NB4 (cell line): ENCODE data around the gene ZNF225.
A peak's percentile ranks its signal among the peaks of the same experiment; 100 is the strongest.

ENCODE experiments used
- MYC ChIP-seq: IDR thresholded peaks from 2 replicates; pipeline ENCODE4 v1.6.1; 2011; ENCODE audit warnings: low read depth, low read length
- POLR2A ChIP-seq: IDR thresholded peaks from 2 replicates; pipeline ENCODE4 v1.6.1; 2011; ENCODE audit warnings: mild to moderate bottlenecking; ENCODE audit not compliant: insufficient read length; ENCODE audit errors: extremely low read depth
- TF ChIP-seq, protein P1 (sequence below): IDR thresholded peaks from one replicate; pipeline ENCODE4 v1.5.1; 2012; ENCODE audit warnings: low read depth, low read length
- TF ChIP-seq, protein P2 (sequence below): IDR thresholded peaks from 2 replicates; pipeline ENCODE4 v1.6.1; 2011; ENCODE audit warnings: low read depth, low read length

DNA sequence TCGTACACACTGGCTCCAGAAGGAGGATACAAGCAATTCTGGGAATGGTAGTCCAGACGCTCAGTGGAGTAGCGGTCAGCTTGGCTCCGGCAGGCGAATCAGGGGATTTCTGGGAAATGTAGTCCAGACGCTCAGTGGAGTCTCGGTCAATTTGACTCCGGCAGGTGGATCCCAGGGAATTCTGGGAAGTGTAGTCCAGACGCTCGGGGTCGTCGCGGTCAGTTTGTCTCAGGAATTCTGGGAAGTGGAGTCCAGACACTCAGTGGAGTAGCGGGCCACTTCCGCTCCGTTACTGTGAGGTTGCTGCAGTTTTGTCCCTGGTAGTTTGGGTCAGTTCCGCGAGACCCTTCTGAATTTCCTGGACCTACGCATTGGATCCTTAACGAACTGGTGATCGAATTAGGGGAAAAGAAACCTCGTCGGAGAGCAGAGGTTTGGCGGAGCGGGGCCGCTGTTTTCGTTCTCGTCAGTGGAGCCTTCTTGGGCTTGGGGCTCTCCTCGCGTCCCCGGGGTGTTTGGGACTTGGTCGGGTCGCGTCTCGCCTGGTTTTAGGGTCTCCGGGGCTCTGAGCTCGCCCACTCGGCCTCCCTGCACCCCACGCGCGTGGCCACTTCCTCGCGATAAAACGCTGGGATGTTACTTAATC is at the start of gene ZNF225:
- TF ChIP-seq, protein P1, sequence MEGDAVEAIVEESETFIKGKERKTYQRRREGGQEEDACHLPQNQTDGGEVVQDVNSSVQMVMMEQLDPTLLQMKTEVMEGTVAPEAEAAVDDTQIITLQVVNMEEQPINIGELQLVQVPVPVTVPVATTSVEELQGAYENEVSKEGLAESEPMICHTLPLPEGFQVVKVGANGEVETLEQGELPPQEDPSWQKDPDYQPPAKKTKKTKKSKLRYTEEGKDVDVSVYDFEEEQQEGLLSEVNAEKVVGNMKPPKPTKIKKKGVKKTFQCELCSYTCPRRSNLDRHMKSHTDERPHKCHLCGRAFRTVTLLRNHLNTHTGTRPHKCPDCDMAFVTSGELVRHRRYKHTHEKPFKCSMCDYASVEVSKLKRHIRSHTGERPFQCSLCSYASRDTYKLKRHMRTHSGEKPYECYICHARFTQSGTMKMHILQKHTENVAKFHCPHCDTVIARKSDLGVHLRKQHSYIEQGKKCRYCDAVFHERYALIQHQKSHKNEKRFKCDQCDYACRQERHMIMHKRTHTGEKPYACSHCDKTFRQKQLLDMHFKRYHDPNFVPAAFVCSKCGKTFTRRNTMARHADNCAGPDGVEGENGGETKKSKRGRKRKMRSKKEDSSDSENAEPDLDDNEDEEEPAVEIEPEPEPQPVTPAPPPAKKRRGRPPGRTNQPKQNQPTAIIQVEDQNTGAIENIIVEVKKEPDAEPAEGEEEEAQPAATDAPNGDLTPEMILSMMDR = no peak
- TF ChIP-seq MYC = peak; percentile 30; the same call in 1 of the 2 replicates
- peak; percentile 47 for TF ChIP-seq POLR2A
- TF ChIP-seq, protein P2, sequence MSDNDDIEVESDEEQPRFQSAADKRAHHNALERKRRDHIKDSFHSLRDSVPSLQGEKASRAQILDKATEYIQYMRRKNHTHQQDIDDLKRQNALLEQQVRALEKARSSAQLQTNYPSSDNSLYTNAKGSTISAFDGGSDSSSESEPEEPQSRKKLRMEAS = no peak
